ENCODE measurements around the gene TBC1D32.
"Not testable (repeated sequence)": the region's sequence is repeated elsewhere in the genome, so short reads cannot be mapped to it uniquely, and the experiment has no call there.

TBC1D32 gene

GRCh38 chr6:121333196-121333595, 1.1 kb downstream of the TBC1D32 start:
- no peak for DNase-seq (ENCODE audit: low read depth)

- no peak for DNase-seq (ENCODE audit: low read depth)
Observed at GRCh38 chr6:121330516-121330915, 3.8 kb downstream of the TBC1D32 start.

GRCh38 chr6:121321282-121321681, 13.0 kb downstream of the TBC1D32 start:
- DNase-seq (ENCODE audit: low read depth) = no peak

DNA sequence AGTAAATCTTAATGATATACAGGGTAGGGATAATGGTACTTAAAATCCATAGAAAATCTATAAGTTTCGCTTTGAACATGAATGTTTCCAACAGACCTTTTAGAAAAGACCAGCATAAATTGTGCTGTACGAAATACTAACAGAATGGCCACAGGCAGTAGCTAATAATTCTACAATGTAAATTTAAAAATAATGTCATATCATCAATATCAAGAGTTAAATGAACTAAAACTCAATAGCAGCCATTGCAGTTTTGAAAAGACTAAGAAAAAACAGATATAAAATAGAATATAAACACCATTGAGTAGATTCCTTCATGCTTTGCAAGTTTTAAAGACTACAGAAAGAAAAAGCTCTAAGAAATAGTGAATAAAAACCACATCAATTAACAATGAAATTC, 14.7 kb downstream of the TBC1D32 start:
- no peak for DNase-seq (ENCODE audit: low read depth)

- DNase-seq (ENCODE audit: low read depth) = no peak
Observed at GRCh38 chr6:121319112-121319553, 15.1 kb downstream of the TBC1D32 start.

GRCh38 chr6:121314381-121315112, 19.7 kb downstream of the TBC1D32 start:
- no peak for DNase-seq (ENCODE audit: low read depth)

GRCh38 chr6:121311814-121312213, 22.5 kb downstream of the TBC1D32 start:
- not testable (repeated sequence) for DNase-seq (ENCODE audit: low read depth)

- no peak for DNase-seq (ENCODE audit: low read depth)
Observed at GRCh38 chr6:121310495-121310894, 23.8 kb downstream of the TBC1D32 start.

GRCh38 chr6:121309768-121310469, 24.4 kb downstream of the TBC1D32 start:
- DNase-seq (ENCODE audit: low read depth) = no peak

DNA sequence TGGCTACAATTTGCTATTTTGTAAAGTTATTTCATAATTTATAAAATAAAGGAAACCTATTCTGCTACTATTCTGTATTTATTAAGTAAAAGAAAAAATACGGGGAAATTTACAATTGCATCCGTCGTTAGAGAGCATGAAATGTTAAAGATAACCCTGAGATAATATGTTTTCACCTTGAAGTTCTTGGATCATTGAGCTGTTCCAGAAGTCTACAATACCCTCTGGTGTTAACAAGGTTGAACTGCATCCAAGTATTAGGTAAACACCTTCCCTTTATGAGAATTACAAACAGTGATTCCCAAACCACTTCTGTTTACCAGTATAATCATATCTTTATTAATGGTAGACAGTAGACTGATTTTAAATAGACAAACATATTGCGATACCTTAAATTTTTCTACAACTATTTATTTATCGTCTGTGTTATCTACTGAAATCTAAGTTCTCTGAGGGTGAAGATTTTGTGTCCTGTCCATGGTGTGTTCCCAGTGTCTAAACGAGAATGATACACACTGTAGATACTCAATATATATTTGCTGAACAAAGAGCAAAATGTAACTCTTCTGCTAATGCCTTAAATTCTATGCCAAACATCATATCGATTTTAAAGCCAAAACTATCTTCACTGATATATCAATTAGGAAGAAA, 28.2 kb downstream of the TBC1D32 start:
- no peak for DNase-seq (ENCODE audit: low read depth)

DNA sequence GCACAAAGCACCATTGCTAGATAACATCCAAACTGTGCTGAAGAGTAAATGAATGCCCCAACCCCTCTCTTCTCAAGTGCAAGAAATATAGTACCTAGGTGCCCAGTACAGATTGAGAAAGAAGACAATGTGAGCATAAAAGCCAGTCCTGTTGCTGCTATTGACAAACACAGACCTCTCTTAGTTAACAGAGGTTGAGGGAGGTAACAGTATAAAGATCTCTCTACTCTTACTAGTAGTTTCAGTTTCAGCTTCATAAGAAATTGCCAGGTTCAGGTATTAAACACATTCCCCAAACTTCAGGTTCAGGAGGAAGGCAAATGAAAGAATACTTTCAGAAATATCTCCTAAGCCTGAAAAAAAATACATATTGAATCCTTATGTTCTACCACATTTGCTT, 31.4 kb downstream of the TBC1D32 start:
- no peak for DNase-seq (ENCODE audit: low read depth)

- not testable (repeated sequence) for DNase-seq (ENCODE audit: low read depth)
Observed at GRCh38 chr6:121301156-121301555, 33.1 kb downstream of the TBC1D32 start.

DNA sequence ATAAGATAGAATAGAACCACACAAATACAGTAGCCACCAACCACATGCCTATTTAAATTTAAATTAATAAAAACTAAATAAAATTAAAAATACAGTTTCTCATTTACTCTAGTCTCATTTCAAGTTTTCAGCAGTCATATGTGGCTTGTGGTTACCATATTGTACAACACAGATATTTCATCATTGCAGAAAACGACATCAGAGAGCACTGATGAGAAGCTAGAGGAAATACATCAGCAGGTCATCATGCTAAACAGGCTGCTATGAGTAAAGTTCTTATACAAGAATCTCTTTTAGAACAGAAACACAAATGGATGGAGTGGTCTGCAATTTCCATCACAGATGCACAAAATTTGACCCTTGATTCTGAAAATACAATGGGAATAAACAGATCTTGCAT, 36.6 kb downstream of the TBC1D32 start:
- DNase-seq (ENCODE audit: low read depth) = no peak

DNA sequence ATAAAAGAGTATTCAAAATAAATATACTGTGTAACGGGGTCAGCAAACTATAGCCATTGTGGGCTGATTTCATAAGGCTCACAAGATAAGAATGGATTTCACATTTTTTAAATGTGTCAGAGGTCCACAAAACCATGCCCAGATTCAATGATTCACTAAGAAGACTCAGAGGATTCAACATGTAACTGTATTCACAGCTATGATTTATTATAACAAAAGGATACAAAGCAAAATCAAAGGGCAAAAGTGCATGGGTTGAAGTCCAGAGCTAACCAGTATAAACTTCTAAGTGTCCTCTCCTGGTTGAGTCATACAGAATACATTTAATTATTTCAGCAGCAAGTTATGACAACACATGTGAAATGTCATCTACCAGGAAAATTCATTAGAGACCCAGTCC, 49.2 kb downstream of the TBC1D32 start:
- no peak for DNase-seq (ENCODE audit: low read depth)

- no peak for DNase-seq (ENCODE audit: low read depth)
Observed at GRCh38 chr6:121274666-121275295, 59.5 kb downstream of the TBC1D32 start.

GRCh38 chr6:121263742-121264141, 70.5 kb downstream of the TBC1D32 start:
- DNase-seq (ENCODE audit: low read depth) = no peak

GRCh38 chr6:121260651-121261102, 73.6 kb downstream of the TBC1D32 start:
- no peak for DNase-seq (ENCODE audit: low read depth)

DNA sequence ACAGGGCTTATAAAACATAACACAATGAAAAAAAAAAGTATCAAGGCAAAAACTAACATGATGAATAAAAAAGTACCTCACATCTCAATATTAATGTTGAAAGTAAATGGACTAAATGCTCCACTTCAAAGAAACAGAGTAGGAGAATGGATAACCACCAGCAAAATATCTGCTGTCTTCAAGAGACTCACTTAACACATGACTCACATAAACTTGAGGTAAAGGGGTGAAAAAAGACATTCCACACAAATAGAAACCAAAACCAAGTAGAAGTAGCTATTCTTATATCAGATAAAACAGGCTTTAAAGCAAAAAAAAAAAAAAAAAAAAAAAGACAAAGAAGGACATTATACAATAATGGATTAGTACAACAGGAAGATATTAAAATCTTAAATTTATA, 86.9 kb downstream of the TBC1D32 start:
- no peak for DNase-seq (ENCODE audit: low read depth)

DNA sequence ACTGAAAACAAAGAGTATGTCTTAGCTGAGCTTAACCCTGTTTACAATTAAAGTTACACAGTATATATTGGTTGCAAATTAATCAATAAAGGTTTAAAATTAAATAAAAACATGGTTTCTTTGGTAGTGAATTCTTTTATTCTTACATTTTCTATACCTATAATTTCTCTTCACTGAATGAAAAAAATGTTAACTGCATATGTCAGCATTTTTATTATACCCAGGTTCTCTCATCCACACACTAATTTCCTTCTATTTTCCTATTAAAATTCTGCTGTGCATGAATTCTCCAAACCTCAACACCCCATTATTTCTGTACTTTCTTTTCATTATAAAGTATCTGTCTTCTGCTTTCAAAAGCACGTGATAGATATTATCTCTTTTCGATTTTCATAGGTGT, 91.9 kb downstream of the TBC1D32 start:
- DNase-seq (ENCODE audit: low read depth) = no peak

- no peak for DNase-seq (ENCODE audit: low read depth)
Observed at GRCh38 chr6:121237859-121238258, 96.4 kb downstream of the TBC1D32 start.

DNA sequence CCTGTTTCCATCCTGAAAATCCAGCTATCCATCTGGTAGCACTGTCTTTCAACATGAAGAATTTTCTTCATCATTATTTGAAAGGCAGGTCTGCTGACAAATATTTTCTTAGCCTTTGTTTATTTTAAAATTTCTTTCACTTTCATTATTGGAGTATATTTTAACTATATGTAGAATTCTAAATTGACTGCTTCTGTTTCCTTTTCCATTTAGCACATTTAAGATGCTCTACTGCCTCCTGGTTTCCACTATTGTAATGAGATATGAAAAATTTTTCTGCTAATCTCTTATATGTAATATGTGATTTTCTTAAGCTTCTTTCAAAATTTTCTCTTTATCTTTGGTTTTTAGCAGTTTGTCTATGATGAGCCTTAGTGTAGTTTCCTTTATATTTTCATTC, 97.3 kb downstream of the TBC1D32 start:
- no peak for DNase-seq (ENCODE audit: low read depth)

DNA sequence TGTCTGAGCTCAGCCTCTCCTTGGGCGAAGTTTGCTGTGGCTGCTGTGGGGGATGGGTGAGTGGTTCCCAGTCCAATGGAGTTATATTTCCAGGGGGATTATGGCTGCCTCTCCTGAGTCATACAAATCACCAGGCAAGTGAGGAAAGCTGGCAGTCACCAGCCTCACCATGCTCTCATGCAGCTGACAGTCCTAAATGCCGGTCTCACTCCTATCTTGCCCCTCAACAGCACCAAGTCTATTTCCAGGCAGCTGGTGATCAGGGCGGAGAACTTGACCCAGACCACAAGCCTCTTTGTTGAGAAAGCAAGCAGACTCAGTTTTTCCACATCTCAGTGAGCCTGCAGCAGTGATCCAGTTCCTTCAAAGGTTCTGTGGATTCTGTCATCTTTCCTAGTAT, 98.9 kb downstream of the TBC1D32 start:
- no peak for DNase-seq (ENCODE audit: low read depth)
